NOMO-1 treated with DMSO at 0.1 percent for 48 hours (cell line): Measurements from ENCODE around the gene MSN.

Experiments
- DNase-seq: peaks from one replicate; lab custom pipeline; 2025; ENCODE audit not compliant: unreplicated experiment; lab: John Stamatoyannopoulos, UW

Gene MSN

GRCh38 chrX:65671966-65672365, 4.5 kb downstream of the MSN start:
- DNase-seq: no peak

- no peak for DNase-seq
These were observed 6.4 kb downstream of the MSN start for GRCh38 chrX:65673857-65674203.

- DNase-seq: no peak
These were observed 6.9 kb downstream of the MSN start for GRCh38 chrX:65674204-65674893.

- no peak for DNase-seq
These were observed 10.6 kb downstream of the MSN start for GRCh38 chrX:65677954-65678469.

GRCh38 chrX:65679071-65679540, 11.7 kb downstream of the MSN start:
- peak; percentile 89 for DNase-seq

GRCh38 chrX:65681810-65682209, 14.4 kb downstream of the MSN start:
- DNase-seq: no peak

- no peak for DNase-seq
These were observed 17.7 kb downstream of the MSN start for GRCh38 chrX:65685112-65685511.

GRCh38 chrX:65686236-65686635, 18.8 kb downstream of the MSN start:
- DNase-seq: no peak

GRCh38 chrX:65687367-65687766, 19.9 kb downstream of the MSN start:
- no peak for DNase-seq

GRCh38 chrX:65688403-65688871, 21.0 kb downstream of the MSN start:
- peak; percentile 67 for DNase-seq

GRCh38 chrX:65689377-65689776, 21.9 kb downstream of the MSN start:
- no peak for DNase-seq

- DNase-seq: no peak
These were observed 22.8 kb downstream of the MSN start for GRCh38 chrX:65690057-65690855.

- no peak for DNase-seq
These were observed 28.5 kb downstream of the MSN start for GRCh38 chrX:65695849-65696449.

- no peak for DNase-seq
These were observed 29.2 kb downstream of the MSN start for GRCh38 chrX:65696613-65697012.

- peak; percentile 24 for DNase-seq
These were observed 29.8 kb downstream of the MSN start for GRCh38 chrX:65697211-65697641.

GRCh38 chrX:65697915-65698796, 30.7 kb downstream of the MSN start:
- peak; percentile 95 for DNase-seq

GRCh38 chrX:65702956-65703355, 35.5 kb downstream of the MSN start:
- no peak for DNase-seq

- no peak for DNase-seq
These were observed 38.0 kb downstream of the MSN start for GRCh38 chrX:65705439-65705838.

- no peak for DNase-seq
These were observed 38.8 kb downstream of the MSN start for GRCh38 chrX:65706041-65706828.

GRCh38 chrX:65707151-65707550, 39.7 kb downstream of the MSN start:
- DNase-seq: no peak
